Measurements from ENCODE around the gene NCAM2.

DNA sequence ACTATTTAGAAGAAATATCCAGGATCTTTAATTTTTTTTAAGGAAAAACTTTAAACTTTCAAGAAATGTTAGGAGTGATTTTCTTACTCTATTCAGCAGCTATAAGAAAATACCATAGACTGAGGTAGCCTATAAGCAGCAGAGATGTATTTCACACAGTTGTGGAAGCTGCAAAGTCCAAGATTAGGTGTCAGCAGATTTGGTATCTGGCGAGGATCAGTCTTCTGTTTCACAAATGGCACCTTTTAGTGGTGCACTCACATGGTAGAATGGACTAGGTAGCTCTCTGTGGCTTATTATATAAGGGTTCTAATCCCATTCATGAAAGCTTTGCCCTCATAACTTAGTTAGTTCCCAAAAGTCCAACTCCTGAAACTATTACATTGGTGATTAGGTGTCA is 207.4 kb downstream of the NCAM2 start:
- TF ChIP-seq POLR2A (IDR thresholded peaks at IDR 0.05): no peak
- TF ChIP-seq, protein P1, sequence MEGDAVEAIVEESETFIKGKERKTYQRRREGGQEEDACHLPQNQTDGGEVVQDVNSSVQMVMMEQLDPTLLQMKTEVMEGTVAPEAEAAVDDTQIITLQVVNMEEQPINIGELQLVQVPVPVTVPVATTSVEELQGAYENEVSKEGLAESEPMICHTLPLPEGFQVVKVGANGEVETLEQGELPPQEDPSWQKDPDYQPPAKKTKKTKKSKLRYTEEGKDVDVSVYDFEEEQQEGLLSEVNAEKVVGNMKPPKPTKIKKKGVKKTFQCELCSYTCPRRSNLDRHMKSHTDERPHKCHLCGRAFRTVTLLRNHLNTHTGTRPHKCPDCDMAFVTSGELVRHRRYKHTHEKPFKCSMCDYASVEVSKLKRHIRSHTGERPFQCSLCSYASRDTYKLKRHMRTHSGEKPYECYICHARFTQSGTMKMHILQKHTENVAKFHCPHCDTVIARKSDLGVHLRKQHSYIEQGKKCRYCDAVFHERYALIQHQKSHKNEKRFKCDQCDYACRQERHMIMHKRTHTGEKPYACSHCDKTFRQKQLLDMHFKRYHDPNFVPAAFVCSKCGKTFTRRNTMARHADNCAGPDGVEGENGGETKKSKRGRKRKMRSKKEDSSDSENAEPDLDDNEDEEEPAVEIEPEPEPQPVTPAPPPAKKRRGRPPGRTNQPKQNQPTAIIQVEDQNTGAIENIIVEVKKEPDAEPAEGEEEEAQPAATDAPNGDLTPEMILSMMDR (IDR thresholded peaks at IDR 0.05): no peak

Data from thyroid gland (tissue), 4 donors.